ENCODE results near the gene DBN1. TPM values are rescaled to one million over a fixed set of nuclear protein-coding genes. Genes with fewer than 3 reads are reported as not detected.

The DBN1 gene
- total and polyA plus RNA-seq, 4 experiments from 2014 or later: 0.49 to 1.2 (median 0.99) TPM; not detected in 1

GRCh38 chr5:177429248-177430040, 44.0 kb downstream of the DBN1 start:
- ChIA-PET POLR2A (ENCODE audit: partially characterized antibody) (interaction anchor here (0.9 to 14.3 kb wide), 13 partner anchors 15 to 276 kb away, joined by 3 to 1171 read pairs (median 5); partner anchors contain the start of genes F12, LMAN2 and PRR7), CTCF (ENCODE audit: partially characterized antibody) (interaction anchor here (0.8 to 14.2 kb wide), 12 partner anchors 10 to 120 kb away, joined by 3 to 307 read pairs (median 6); partner anchors contain the start of genes F12, PFN3 and PRR7)
- Mint-ChIP-seq H3K4me1 (peaks cover 37 to 90% (median 63%) of the 10 kb centered on the region in 4 donors), H3K27me3 (no peaks in the 10 kb centered on the region), H3K4me3 (peak overlapping the region; percentile 85 to 97 (median 95)), H3K9me3 (peaks cover 0 to 6% (median 0%) of the 10 kb centered on the region in 8 donors), H3K36me3 (peaks cover 30 to 51% of the 10 kb centered on the region in 2 donors), H3K27ac (peak overlapping the region; percentile 91 to 99 (median 96))
- H3K4me1 ChIP-seq (ENCODE audit: insufficient read depth, low read length): peaks cover 86% of the 10 kb centered on the region
- H3K27me3 ChIP-seq (ENCODE audit: insufficient read depth, low read length): no peaks in the 10 kb centered on the region
- H3K27ac ChIP-seq (ENCODE audit: low read depth, low read length): peak overlapping the region; percentile 87
- intact Hi-C loops (cut with micrococcal nuclease): no loop called here
- peaks cover 45% of the 10 kb centered on the region for H3K36me3 ChIP-seq (ENCODE audit: insufficient read depth, low read length)
- H3K9me3 ChIP-seq (ENCODE audit: control insufficient read depth in 1 of 2, low read length in 2 of 2): no peaks in the 10 kb centered on the region
- peak; percentile 83 to 96 (median 85) for DNase-seq
- H3K4me3 ChIP-seq (ENCODE audit: low read length in 2 of 2): peak overlapping the region; percentile 74 to 87

DNA sequence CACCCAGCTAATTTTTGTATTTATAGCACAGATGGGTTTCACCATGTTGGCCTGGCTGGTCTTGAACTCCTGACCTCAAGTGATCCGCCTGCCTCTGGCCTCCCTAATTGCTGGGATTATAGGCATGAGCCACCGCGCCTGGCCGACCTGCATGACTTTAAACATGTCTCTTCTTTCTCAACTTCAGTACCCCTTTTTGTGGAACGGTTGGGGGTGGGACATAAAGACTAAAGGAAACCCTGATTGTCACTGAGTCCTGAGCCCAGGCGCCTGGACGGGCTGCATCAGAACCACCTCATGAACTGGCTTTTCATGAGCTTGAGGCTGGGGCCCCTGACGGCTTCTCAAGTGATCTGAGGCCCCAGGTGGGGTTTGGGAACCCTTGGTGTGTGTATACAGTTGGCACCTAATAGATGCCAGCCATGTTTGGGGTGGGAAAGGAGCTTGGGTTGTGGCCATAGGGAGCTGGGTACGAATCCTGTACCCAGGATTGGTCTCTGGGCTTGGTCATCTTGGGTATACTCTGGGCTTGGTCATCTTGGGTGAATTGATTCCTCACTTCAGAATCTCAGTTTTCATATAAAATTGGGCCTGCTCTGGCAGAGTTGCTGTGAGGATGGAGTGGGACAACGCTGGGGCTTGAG, 44.7 kb downstream of the DBN1 start:
- peak overlapping the region; percentile 87 for H3K27ac ChIP-seq (ENCODE audit: low read depth, low read length)
- ChIA-PET CTCF (ENCODE audit: partially characterized antibody) (interaction anchor here (1.0 to 14.2 kb wide), 10 partner anchors 11 to 119 kb away, joined by 3 to 307 read pairs (median 6); partner anchors contain the start of genes F12, PFN3 and PRR7), POLR2A (ENCODE audit: partially characterized antibody) (interaction anchor here (0.9 to 14.3 kb wide), 12 partner anchors 14 to 275 kb away, joined by 3 to 1171 read pairs (median 6); partner anchors contain the start of genes F12, LMAN2, PRELID1 and PRR7)
- intact Hi-C loops (cut with micrococcal nuclease): no loop called here
- H3K27me3 ChIP-seq (ENCODE audit: insufficient read depth, low read length): no peaks in the 10 kb centered on the region
- Mint-ChIP-seq H3K9me3 (peaks cover 0 to 6% (median 0%) of the 10 kb centered on the region in 8 donors), H3K4me1 (peaks cover 36 to 89% (median 61%) of the 10 kb centered on the region in 4 donors), H3K27ac (peak overlapping the region; percentile 91 to 99 (median 96)), H3K36me3 (peaks cover 23 to 45% of the 10 kb centered on the region in 2 donors), H3K4me3 (peak overlapping the region; percentile 85 to 97 (median 95)), H3K27me3 (no peaks in the 10 kb centered on the region)
- peaks cover 79% of the 10 kb centered on the region for H3K4me1 ChIP-seq (ENCODE audit: insufficient read depth, low read length)
- no peaks in the 10 kb centered on the region for H3K9me3 ChIP-seq (ENCODE audit: control insufficient read depth in 1 of 2, low read length in 2 of 2)
- peaks cover 37% of the 10 kb centered on the region for H3K36me3 ChIP-seq (ENCODE audit: insufficient read depth, low read length)
- DNase-seq: no peak
- H3K4me3 ChIP-seq (ENCODE audit: low read length in 2 of 2): peak overlapping the region; percentile 74 to 87

DNA sequence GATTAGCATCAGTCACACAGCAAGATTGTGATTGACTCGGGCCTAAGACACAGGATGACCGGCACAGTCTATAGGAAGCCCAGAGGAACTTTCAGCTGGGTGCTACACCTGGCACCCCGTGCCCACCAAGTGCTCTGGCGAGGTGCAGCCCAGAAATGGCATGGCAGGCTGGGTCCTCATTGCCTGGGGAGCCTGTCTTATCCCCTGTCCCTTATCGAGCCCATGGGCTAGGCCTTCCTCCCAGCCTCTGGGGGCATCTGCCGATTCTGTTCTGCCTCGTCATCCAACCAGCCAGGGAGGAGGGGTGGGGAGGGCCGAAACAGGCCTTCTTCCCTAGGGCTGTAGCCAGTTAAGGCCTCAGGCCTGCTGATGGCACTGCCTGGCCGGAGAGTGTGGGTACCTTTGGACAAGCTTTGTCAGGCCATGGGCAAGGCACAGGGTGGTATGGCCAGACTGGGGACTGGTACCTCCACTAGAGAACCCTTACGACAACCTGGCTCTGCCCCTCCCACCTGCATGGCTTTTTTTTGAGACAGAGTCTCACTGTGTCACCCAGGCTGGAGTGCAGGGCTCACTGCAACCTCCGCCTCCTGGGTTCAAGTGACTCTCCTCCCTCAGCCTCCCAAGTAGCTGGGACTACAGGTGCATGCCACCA, 45.4 kb downstream of the DBN1 start:
- peaks cover 73% of the 10 kb centered on the region for H3K4me1 ChIP-seq (ENCODE audit: insufficient read depth, low read length)
- H3K9me3 ChIP-seq (ENCODE audit: control insufficient read depth in 1 of 2, low read length in 2 of 2): no peaks in the 10 kb centered on the region
- H3K36me3 ChIP-seq (ENCODE audit: insufficient read depth, low read length): peaks cover 31% of the 10 kb centered on the region
- H3K4me3 Mint-ChIP-seq: peak overlapping the region; percentile 85 to 97 (median 95)
- peak in 1 of 5 donors; percentile 28 for DNase-seq
- peaks cover 22 to 41% of the 10 kb centered on the region in 2 donors for H3K36me3 Mint-ChIP-seq
- POLR2A ChIA-PET (ENCODE audit: partially characterized antibody): interaction anchor here (0.9 to 14.3 kb wide), 11 partner anchors 13 to 274 kb away, joined by 3 to 1171 read pairs (median 7); partner anchors contain the start of genes F12, LMAN2, PRELID1 and PRR7
- no peaks in the 10 kb centered on the region for H3K27me3 ChIP-seq (ENCODE audit: insufficient read depth, low read length)
- peaks cover 36 to 82% (median 57%) of the 10 kb centered on the region in 4 donors for H3K4me1 Mint-ChIP-seq
- CTCF ChIA-PET (ENCODE audit: partially characterized antibody): interaction anchor here (1.1 to 14.2 kb wide), 8 partner anchors 11 to 59 kb away, joined by 3 to 307 read pairs (median 30); partner anchors contain the start of genes F12, PFN3 and PRR7
- peak overlapping the region; percentile 91 to 99 (median 96) for H3K27ac Mint-ChIP-seq
- H3K27ac ChIP-seq (ENCODE audit: low read depth, low read length): peak overlapping the region; percentile 87
- no peaks in the 10 kb centered on the region for H3K27me3 Mint-ChIP-seq
- intact Hi-C loops (cut with micrococcal nuclease): no loop called here
- peak overlapping the region; percentile 74 to 87 for H3K4me3 ChIP-seq (ENCODE audit: low read length in 2 of 2)
- H3K9me3 Mint-ChIP-seq: peaks cover 0 to 5% (median 0%) of the 10 kb centered on the region in 8 donors

DNA sequence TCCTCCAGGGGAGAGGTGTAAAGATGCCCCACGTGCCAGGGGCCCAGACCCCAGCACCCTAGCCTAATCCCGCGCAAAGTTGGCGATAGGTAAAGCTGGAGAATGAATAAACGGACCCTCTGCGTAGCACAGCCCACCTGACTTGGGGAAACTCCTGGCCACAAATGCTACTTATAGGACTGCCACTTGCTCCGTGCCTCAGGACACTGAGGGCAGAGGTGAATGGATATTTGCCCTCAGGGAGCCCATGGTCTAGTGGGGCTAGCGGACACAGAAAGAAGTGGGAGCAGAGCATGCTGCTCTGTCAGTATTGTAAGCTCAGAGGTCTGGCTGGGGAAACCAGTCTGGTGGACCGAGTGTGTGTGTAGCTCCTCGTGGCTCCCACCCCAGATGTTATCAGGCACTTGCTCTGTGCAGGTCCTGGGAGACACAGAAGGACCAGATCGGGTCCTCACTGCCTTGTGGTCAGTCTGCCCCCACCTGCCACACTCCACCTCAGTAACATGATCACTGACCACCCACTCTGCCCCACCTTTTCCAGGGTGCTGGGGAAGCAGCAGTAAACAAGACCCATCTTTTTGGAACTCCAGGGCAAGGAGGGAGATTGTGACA, 46.1 kb downstream of the DBN1 start:
- H3K9me3 Mint-ChIP-seq: peaks cover 0 to 5% (median 0%) of the 10 kb centered on the region in 8 donors
- H3K4me1 ChIP-seq (ENCODE audit: insufficient read depth, low read length): peaks cover 65% of the 10 kb centered on the region
- intact Hi-C loops (cut with micrococcal nuclease): no loop called here
- H3K36me3 Mint-ChIP-seq: peaks cover 22 to 40% of the 10 kb centered on the region in 2 donors
- peak overlapping the region; percentile 91 to 99 (median 96) for H3K27ac Mint-ChIP-seq
- H3K9me3 ChIP-seq (ENCODE audit: control insufficient read depth in 1 of 2, low read length in 2 of 2): no peaks in the 10 kb centered on the region
- peaks cover 23% of the 10 kb centered on the region for H3K36me3 ChIP-seq (ENCODE audit: insufficient read depth, low read length)
- CTCF ChIA-PET (ENCODE audit: partially characterized antibody): interaction anchor here (1.1 to 14.2 kb wide), 5 partner anchors 18 to 37 kb away, joined by 3 to 307 read pairs (median 108); partner anchors contain the start of genes F12, PFN3 and PRR7
- H3K27me3 ChIP-seq (ENCODE audit: insufficient read depth, low read length): no peaks in the 10 kb centered on the region
- H3K27ac ChIP-seq (ENCODE audit: low read depth, low read length): peak overlapping the region; percentile 87
- peaks cover 36 to 78% (median 54%) of the 10 kb centered on the region in 4 donors for H3K4me1 Mint-ChIP-seq
- no peak for DNase-seq
- POLR2A ChIA-PET (ENCODE audit: partially characterized antibody): interaction anchor here (1.3 to 14.3 kb wide), 11 partner anchors 13 to 889 kb away, joined by 3 to 1171 read pairs (median 7); partner anchors contain the start of genes F12, PRELID1, PRR7 and RAB24
- H3K4me3 Mint-ChIP-seq: peak overlapping the region; percentile 85 to 97 (median 95)
- peak overlapping the region; percentile 74 to 87 for H3K4me3 ChIP-seq (ENCODE audit: low read length in 2 of 2)
- H3K27me3 Mint-ChIP-seq: no peaks in the 10 kb centered on the region

DNA sequence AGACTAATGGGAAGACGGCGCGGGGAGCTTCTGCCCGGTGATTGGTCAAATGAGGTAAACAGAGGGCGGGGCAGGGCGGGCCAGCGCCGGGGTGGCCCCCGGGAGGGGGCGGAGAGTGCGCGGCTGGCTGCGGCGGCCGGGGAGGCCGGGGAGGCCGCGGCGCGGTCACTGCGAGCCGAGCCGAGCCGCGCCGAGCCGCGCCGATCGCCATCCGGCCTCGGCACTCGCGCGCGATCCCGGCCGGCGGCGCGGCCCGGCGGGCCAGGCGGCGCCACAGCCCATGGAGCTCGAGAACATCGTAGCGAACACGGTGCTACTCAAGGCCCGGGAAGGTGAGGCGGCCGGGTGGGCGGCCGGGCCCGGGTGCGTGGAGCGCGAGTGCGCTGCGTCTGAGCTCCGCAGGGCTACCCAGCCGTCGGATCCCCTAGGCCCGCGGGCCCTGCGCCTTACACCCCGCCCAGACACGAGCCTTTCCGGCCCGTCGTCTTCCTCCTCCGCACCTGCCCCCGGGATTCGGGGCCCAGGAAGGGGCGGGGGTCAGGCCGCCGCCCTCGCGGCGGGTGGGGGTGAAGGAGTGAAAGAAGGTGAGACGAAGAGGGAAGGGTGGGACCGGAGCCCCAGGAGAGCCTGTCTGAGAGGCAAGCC, 46.7 kb downstream of the DBN1 start, which contains the start of gene GRK6:
GRK6 (plus strand) TSS at position 111 of the 645 bp plus-strand sequence; CDS start at position 281, 170 bp downstream.
- Histone ChIP-seq H3K4me1 (ENCODE audit: insufficient read depth, low read length) (peaks cover 59% of the 10 kb centered on the region), H3K9me3 (ENCODE audit: control insufficient read depth in 1 of 2, low read length in 2 of 2) (no peaks in the 10 kb centered on the region), H3K27me3 (ENCODE audit: insufficient read depth, low read length) (no peaks in the 10 kb centered on the region), H3K27ac (ENCODE audit: low read depth, low read length) (peak within 1 kb of the TSS; percentile 87), H3K4me3 (ENCODE audit: low read length in 2 of 2) (peak within 1 kb of the TSS; percentile 74 to 87), H3K36me3 (ENCODE audit: insufficient read depth, low read length) (peaks cover 17% of the 10 kb centered on the region)
- Mint-ChIP-seq H3K27me3 (no peaks in the 10 kb centered on the region), H3K4me1 (peaks cover 36 to 72% (median 50%) of the 10 kb centered on the region in 4 donors), H3K27ac (peak within 1 kb of the TSS; percentile 91 to 99 (median 99)), H3K4me3 (peak within 1 kb of the TSS; percentile 89 to 97 (median 96)), H3K9me3 (peaks cover 0 to 5% (median 0%) of the 10 kb centered on the region in 8 donors), H3K36me3 (peaks cover 17 to 35% of the 10 kb centered on the region in 2 donors)
- peak; percentile 73 to 79 (median 77) for DNase-seq
- ChIA-PET CTCF (ENCODE audit: partially characterized antibody) (interaction anchor here (1.7 to 14.2 kb wide), 5 partner anchors 10 to 37 kb away, joined by 6 to 307 read pairs (median 108); partner anchors contain the start of genes F12, PFN3 and PRR7), POLR2A (ENCODE audit: partially characterized antibody) (interaction anchor here (0.5 to 14.3 kb wide), 22 partner anchors 6 to 889 kb away, joined by 3 to 1171 read pairs (median 6); partner anchors contain the start of genes F12, LMAN2, PDLIM7 and PRR7)
- intact Hi-C loops (cut with micrococcal nuclease): loop anchor here (1.0 kb wide), 7 partner anchors 8 to 71 kb away; partner anchors contain the start of genes PDLIM7, PRR7 and RGS14
